HG02588 (cell line): ENCODE data around the gene MECP2.

Experiments
- ATAC-seq: cut with Tn5 transposase; IDR thresholded peaks from one replicate; pipeline ENCODE4 v1.9.1; 2021; ENCODE audit warnings: mild to moderate bottlenecking, moderate library complexity; ENCODE audit not compliant: unreplicated experiment

MECP2 gene

DNA sequence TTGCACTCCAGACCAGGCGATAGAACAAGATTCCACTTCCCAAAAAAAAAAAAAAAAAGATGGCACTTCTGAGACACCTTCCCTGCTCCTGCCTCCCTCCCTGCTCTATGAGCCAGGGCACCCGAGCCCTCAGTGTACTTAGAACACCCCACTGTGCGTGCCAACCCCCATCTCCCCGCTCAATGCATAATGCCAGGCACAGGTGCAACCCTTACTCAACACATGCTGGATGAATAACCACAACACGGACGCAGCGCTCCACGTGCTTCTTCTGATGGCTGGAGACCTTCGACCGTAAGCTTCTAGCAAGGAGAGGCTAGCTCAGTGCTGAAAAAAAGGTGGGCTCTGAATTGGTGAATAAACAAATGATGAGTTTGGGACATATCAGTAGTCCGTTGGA, 57.9 kb downstream of the MECP2 start:
- no peak for ATAC-seq

- no peak for ATAC-seq
Measured at GRCh38 chrX:154038656-154039055, 58.9 kb downstream of the MECP2 start.

- ATAC-seq, result no peak
Measured at GRCh38 chrX:154037754-154038153, 59.8 kb downstream of the MECP2 start.

DNA sequence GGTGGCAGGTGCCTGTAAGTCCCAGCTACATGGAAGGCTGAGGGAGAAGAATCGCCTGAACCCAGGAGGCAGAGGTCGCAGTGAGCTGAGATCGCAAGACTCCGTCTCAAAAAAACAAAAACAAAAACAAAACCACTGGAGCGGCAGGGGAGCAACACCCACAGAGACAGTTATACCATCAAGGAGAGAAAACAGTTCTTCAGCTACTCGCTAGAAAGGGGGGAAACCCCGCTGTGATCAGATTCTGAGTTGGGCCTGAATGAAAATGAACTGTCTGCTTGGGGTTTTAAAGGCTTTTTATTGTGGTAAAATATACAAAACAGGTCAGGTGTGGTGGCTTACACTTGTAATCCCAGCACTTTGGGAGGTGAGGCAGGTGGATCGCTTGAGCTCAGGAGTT, 61.0 kb downstream of the MECP2 start:
- no peak for ATAC-seq

DNA sequence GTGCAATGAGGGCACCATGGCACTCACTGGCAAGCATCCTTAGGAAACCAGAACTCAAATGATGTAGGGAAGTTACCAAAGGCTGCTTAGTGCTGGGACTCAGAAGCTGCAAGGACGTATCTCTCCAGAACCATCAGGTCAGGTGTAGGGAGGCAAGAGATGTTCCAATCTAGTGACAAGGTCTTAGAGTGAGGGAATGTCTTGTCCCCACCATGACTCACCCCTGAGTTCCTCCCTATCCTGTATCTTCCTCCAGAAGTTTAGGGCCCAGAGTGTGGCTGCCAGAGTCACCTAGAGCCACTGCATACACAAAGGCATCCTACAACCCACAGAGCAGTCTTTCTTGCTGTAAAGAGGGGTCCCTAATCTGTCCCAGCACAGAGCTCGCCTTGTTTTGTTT, 63.7 kb downstream of the MECP2 start:
- ATAC-seq, result no peak

DNA sequence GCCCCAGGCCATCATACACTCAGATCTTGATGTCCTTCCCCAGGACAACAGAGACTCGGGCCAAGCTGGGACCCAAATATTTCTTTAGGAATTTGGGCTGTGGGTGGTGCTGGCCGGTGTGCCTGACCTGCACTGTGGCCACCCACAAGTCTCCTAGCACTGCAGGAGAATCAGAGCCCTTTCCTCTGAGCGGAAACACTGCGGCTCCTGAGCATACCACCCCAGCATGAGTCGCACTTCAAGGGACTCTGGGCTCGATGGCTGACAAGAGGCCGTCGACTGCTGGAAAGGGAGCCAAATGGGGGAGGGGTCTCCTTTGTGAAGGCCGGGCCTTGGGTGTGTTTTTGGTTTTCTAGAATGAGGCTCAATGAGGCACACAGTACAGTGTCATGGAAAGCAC, 64.9 kb downstream of the MECP2 start:
- ATAC-seq, result no peak

DNA sequence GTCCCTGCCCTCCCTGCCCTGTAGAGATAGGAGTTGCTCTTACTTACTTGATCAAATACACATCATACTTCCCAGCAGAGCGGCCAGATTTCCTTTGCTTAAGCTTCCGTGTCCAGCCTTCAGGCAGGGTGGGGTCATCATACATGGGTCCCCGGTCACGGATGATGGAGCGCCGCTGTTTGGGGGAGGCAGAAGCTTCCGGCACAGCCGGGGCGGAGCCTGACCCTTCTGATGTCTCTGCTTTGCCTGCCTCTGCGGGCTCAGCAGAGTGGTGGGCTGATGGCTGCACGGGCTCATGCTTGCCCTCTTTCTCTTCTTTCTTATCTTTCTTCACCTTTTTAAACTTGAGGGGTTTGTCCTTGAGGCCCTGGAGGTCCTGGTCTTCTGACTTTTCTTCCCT, 65.4 kb downstream of the MECP2 start:
- ATAC-seq, result no peak

GRCh38 chrX:154030715-154031305, 66.7 kb downstream of the MECP2 start:
- no peak for ATAC-seq

DNA sequence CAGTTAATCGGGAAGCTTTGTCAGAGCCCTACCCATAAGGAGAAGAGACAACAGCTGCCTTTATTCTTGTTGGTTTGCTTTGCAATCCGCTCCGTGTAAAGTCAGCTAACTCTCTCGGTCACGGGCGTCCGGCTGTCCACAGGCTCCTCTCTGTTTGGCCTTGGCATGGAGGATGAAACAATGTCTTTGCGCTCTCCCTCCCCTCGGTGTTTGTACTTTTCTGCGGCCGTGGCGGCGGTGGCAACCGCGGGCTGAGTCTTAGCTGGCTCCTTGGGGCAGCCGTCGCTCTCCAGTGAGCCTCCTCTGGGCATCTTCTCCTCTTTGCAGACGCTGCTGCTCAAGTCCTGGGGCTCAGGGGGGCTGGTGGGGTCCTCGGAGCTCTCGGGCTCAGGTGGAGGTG, 67.3 kb downstream of the MECP2 start:
- ATAC-seq, result no peak

DNA sequence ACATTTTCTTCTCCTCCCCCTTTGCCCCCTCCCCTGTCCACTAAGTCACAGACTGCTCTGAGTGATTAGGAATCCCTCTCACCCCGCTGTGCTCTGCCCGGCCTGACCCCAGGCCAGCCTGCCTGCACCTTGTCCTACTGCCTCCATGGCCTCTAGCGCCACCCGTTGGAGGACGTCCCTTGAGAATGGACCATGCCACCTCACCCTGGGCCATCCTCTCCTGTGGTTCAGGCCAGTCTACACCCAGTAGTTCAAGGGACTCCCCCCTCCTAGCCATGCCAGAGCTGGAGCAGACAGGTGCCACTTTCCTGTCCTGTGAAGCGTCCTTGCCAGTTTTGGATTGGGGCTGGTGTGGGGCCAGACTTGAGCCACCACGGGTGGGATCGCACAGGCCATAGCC, 68.1 kb downstream of the MECP2 start:
- ATAC-seq, result no peak

GRCh38 chrX:154028502-154029184, 68.9 kb downstream of the MECP2 start:
- ATAC-seq, result no peak

DNA sequence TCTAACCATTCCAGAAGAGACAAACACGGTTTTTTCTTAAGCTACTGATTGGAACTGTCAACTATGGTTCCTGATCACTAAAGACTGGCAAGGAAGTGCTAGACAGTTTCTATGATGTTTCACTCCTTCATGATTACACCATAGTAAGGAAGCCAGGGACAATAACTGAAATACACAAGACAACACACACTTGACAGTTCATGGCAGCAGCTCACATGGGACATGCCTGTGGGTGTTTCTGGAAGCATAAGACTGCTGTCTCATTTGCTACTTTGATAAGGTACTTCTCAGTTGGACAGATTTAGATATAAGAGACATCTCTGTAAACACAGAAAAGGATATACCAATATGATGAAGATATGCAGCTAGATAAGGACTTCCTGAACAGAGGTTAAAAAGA, 69.5 kb downstream of the MECP2 start:
- ATAC-seq, result no peak

- ATAC-seq, result no peak
Measured at GRCh38 chrX:154027022-154027402, 70.5 kb downstream of the MECP2 start.

GRCh38 chrX:154026136-154027021, 71.1 kb downstream of the MECP2 start:
- no peak for ATAC-seq

GRCh38 chrX:154025230-154025629, 72.3 kb downstream of the MECP2 start:
- no peak for ATAC-seq

- ATAC-seq, result no peak
Measured at GRCh38 chrX:154024271-154024670, 73.2 kb downstream of the MECP2 start.

- no peak for ATAC-seq
Measured at GRCh38 chrX:154023276-154024000, 74.1 kb downstream of the MECP2 start.

- no peak for ATAC-seq
Measured at GRCh38 chrX:154022108-154022507, 75.4 kb downstream of the MECP2 start.

DNA sequence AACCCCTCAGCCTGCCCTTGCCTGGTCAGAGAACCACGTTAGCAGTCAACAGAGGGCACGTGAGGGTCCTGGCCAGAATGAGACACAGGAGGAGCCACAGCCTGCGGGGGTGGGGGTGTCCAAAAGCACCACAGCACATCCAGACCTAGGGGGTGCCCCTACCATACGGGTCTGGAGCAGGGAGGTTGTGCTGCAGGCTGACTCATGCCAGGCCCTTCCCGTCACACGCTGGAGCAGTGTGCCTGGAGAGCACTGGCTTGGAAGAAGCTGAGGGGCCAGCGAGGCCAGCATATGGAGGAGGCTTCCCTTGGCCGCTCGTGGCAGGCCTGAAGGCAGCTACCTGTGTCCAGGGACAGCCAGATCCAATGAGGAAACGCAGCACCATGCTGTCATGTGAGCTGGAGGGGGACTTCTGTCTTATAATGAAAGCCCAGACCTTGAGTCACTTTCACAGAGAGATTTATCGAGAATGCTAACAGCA, 76.3 kb downstream of the MECP2 start:
- ATAC-seq, result no peak

DNA sequence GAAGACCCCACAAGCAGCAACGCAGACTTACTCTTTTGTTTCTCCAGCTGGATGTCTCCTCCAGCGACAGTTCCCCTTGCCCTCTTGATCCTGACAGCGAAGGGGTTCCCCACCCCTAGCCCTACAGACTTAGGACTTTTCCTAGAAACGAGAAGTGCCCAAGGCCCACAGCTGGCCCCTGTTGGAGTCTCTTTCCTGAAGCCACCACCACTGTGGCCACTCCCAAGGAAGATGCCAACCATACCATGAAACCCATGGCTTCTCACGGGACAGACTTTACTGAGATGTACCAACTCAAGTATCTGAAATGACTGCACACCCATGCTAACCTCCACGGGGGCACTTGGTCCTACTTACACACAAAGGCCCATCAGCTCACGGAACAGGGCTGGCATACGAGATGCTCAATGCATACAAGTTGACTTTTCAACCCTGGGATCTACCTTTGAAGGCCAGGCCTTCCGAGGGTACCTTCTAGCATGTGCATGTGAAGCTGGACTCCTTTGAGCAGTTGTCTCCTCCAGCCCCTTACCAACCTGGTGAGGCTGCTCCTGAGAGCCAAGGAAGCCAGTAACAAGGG, 76.9 kb downstream of the MECP2 start:
- ATAC-seq, result no peak
